Ascending aorta (tissue), 2 donors: Measurements from ENCODE around the gene DOP1A. TPM values are rescaled to one million over a fixed set of nuclear protein-coding genes. Genes with fewer than 3 reads are reported as not detected.

Source experiments
- DNase-seq, 2 donors: peaks; one replicate each; pipeline ENCODE4 v3.0.0-alpha.2; 2019; ENCODE audit warnings: low spot score in 2 of 2
- H3K27ac ChIP-seq, 2 donors: fragments of 200-600 bp; sonication (generic); one replicate each; pipeline ENCODE4 v1.5.1; 2016 to 2017; ENCODE audit warnings: mild to moderate bottlenecking in 1 of 2
- H3K27me3 ChIP-seq: fragments of 200-600 bp; sonication (generic); one replicate; pipeline ENCODE4 v1.5.1; 2017
- H3K36me3 ChIP-seq, 2 donors: fragments of 200-600 bp; sonication (generic); one replicate each; pipeline ENCODE4 v1.5.1; 2016
- H3K4me1 ChIP-seq, 2 donors: fragments of 200-600 bp; sonication (generic); one replicate each; pipeline ENCODE4 v1.5.1; 2016 to 2017; ENCODE audit warnings: mild to moderate bottlenecking in 1 of 2
- H3K4me3 ChIP-seq, 2 donors: fragments of 200-600 bp; sonication (generic); one replicate each; pipeline ENCODE4 v1.5.1; 2016 to 2017; ENCODE audit warnings: mild to moderate bottlenecking in 1 of 2
- H3K9me3 ChIP-seq, 2 donors: fragments of 200-600 bp; sonication (generic); one replicate each; pipeline ENCODE4 v1.5.1; 2016
- CTCF ChIP-seq, 3 experiments: fragments of 200-600 bp in 2 of 3; fragments of 450-650 bp in 1 of 3; sonication (generic) in 2 of 3; IDR thresholded peaks; one replicate each; pipeline ENCODE4 v1.5.1; 2016 to 2019; ENCODE audit warnings: antibody characterized with exemption in 3 of 3, mild to moderate bottlenecking in 1 of 3, moderate library complexity in 1 of 3
- intact Hi-C: fragments of 100-400 bp; cut with DNase I; formaldehyde crosslinking; loops from one replicate; pipeline ENCODE4 v1.15.1; 2023
- total RNA-seq: library from RNA; depleted of rRNA; stranded (reverse); fragments of >200 nt; gene quantifications from one replicate; pipeline ENCODE4 v1.1.0, GENCODE V29; 2016

DOP1A gene
- total RNA-seq, 1 donor from 2014 or later, result 13.2 TPM

GRCh38 chr6:83044091-83044768 is 23.2 kb upstream of the DOP1A start:
- Histone ChIP-seq H3K27ac (no peak overlapping the region), H3K9me3 (no peaks in the 10 kb centered on the region), H3K36me3 (no peaks in the 10 kb centered on the region), H3K4me3 (no peak overlapping the region), H3K4me1 (no peaks in the 10 kb centered on the region), H3K27me3 (no peaks in the 10 kb centered on the region)
- intact Hi-C loops, result no loop called here
- no peak for DNase-seq
- TF ChIP-seq CTCF (IDR thresholded peaks at IDR 0.05), result no peak

- H3K36me3 ChIP-seq, result no peaks in the 10 kb centered on the region
- no peak for TF ChIP-seq CTCF (IDR thresholded peaks at IDR 0.05)
- intact Hi-C loops, result no loop called here
Measured at GRCh38 chr6:83047065-83047754, 20.3 kb upstream of the DOP1A start.

GRCh38 chr6:83051377-83052172 is 15.9 kb upstream of the DOP1A start:
- TF ChIP-seq CTCF (IDR thresholded peaks at IDR 0.05), result no peak
- no peak overlapping the region for H3K27ac ChIP-seq
- no peaks in the 10 kb centered on the region for H3K4me1 ChIP-seq
- DNase-seq, result no peak
- intact Hi-C loops, result no loop called here
- no peaks in the 10 kb centered on the region for H3K9me3 ChIP-seq
- H3K36me3 ChIP-seq, result peaks cover 0 to 4% of the 10 kb centered on the region in 2 donors
- H3K4me3 ChIP-seq, result no peak overlapping the region
- no peaks in the 10 kb centered on the region for H3K27me3 ChIP-seq

More at GRCh38 chr6:83047065-83047754, 20.3 kb upstream of the DOP1A start:
- Histone ChIP-seq H3K27ac (no peak overlapping the region), H3K27me3 (no peaks in the 10 kb centered on the region), H3K9me3 (no peaks in the 10 kb centered on the region), H3K4me1 (no peaks in the 10 kb centered on the region), H3K4me3 (no peak overlapping the region)
- no peak for DNase-seq

- Histone ChIP-seq H3K27me3 (no peaks in the 10 kb centered on the region), H3K27ac (no peak overlapping the region), H3K36me3 (peaks cover 0 to 4% of the 10 kb centered on the region in 2 donors), H3K9me3 (no peaks in the 10 kb centered on the region), H3K4me3 (no peak overlapping the region), H3K4me1 (no peaks in the 10 kb centered on the region)
- TF ChIP-seq CTCF (IDR thresholded peaks at IDR 0.05), result no peak
- DNase-seq, result no peak
- intact Hi-C loops, result no loop called here
Measured at GRCh38 chr6:83053678-83054077, 13.8 kb upstream of the DOP1A start.

- intact Hi-C loops, result loop anchor here (1.0 kb wide), 1 partner anchor 785 kb away; no protein-coding TSS in a partner anchor
- peak; percentile 59 to 79 (median 78) for TF ChIP-seq CTCF (IDR thresholded peaks at IDR 0.05)
- DNase-seq, result peak in 1 of 2 donors; percentile 68
- Histone ChIP-seq H3K4me3 (no peak overlapping the region), H3K27ac (no peak overlapping the region), H3K9me3 (no peaks in the 10 kb centered on the region), H3K4me1 (no peaks in the 10 kb centered on the region), H3K36me3 (peaks cover 0 to 4% of the 10 kb centered on the region in 2 donors), H3K27me3 (no peaks in the 10 kb centered on the region)
Measured at GRCh38 chr6:83055366-83055964, 12.0 kb upstream of the DOP1A start.
